D721Med (cell line): ENCODE data around the gene KLF15.

Experiments
- DNase-seq: peaks from one replicate; pipeline ENCODE4 v3.0.0; 2011; ENCODE audit warnings: low spot score; ENCODE audit not compliant: insufficient read length
- FAIRE-seq: peaks from 2 replicates; lab custom pipeline; 2011; peaks lifted over from hg19 to GRCh38; lab: Jason Lieb, UNC
- TF ChIP-seq, protein P1 (sequence below): IDR thresholded peaks from 2 replicates; pipeline ENCODE4 v1.5.1; 2012; ENCODE audit warnings: mild to moderate bottlenecking, control low read depth; ENCODE audit not compliant: insufficient read depth; ENCODE audit errors: missing control alignments

KLF15 gene

DNA sequence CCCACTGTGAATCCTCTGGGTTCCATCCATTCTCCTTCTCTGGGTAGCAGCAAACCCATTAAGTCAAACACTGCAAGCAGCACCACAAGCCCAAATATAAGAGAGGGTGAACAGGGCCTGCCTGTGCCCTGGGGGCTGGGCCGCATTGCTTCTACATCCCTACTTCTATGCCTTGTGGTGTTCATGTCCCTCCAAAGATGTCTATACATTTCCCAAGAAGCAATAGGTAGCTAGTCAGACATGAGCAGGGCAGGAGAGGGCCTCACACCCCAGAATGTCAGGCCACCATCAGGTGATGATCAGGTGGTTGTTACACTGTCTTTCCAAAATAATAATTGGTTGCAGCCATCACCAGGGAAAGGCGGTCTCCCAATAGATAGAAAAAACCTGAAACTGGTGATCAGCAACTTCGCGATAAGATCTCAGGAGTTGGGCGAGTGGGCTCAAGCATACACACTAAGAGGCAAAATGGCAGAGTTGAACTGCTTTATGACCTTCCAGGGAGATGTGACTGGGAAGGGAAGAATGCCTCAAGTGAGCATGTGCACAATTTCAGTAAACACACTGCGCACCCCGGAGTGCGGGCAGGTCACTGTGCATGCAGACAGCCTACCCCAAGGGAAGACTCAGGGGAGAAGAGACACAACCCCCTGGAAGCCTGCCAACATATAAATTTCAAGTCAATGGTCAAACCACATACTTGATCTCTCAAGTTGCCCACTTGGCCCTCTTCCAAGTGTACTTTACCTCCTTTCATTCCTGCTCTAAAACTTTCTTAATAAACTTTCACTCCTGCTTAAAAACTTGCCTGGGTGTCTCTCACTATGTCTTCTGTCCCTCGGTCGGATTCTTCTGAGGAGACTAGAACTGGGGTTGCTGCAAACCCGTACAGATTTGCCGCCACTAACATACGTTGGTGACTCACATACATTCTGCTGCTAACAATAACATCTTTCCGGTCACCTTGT lies 39.9 kb downstream of the KLF15 start:
- TF ChIP-seq, protein P1, sequence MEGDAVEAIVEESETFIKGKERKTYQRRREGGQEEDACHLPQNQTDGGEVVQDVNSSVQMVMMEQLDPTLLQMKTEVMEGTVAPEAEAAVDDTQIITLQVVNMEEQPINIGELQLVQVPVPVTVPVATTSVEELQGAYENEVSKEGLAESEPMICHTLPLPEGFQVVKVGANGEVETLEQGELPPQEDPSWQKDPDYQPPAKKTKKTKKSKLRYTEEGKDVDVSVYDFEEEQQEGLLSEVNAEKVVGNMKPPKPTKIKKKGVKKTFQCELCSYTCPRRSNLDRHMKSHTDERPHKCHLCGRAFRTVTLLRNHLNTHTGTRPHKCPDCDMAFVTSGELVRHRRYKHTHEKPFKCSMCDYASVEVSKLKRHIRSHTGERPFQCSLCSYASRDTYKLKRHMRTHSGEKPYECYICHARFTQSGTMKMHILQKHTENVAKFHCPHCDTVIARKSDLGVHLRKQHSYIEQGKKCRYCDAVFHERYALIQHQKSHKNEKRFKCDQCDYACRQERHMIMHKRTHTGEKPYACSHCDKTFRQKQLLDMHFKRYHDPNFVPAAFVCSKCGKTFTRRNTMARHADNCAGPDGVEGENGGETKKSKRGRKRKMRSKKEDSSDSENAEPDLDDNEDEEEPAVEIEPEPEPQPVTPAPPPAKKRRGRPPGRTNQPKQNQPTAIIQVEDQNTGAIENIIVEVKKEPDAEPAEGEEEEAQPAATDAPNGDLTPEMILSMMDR = no peak
- DNase-seq (no peak), FAIRE-seq (no peak)

DNA sequence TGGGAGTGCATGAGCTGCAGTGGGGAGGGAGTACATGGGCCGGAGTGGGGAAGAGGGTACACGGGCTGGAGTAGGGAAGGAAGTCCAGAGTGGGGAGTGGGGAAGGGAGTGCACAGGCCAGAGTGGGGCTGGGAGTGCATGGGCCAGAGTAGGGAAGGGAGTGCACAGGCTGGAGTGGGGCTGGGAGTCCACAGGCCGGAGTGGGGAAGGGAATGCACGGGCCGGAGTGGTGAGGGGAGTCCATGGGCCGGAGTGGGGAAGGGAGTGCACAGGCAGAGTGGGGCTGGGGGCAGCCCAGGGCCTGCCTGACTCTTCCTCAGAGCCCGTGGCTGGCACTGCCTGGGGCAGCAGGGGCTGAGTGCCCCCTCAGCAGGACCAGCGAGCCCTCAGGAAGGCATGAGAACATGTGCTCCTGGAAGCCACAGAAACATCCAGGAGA lies 40.7 kb downstream of the KLF15 start:
- FAIRE-seq = no peak
- TF ChIP-seq, protein P1 = no peak
- no peak for DNase-seq

DNA sequence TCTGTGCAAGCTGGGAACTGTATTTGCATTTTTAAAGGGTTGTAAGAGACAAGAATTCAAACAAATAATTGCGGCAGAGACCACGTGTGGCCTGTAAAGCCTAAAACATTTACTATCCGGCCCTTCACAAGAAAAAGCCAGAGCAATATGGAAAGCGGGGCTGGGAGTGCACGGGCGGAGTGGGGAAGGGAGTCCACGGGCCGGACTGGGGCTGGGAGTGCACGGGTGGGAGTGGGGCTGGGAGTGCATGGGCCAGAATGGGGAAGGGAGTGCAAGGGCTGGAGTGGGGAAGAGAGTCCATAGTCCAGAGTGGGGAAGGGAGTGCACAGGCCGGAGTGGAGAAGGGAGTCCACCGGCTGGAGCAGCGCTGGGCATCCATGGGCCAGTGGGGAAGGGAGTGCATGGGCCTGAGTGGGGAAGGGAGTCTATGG lies 41.2 kb downstream of the KLF15 start:
- FAIRE-seq = no peak
- TF ChIP-seq, protein P1 = no peak
- DNase-seq = no peak

DNA sequence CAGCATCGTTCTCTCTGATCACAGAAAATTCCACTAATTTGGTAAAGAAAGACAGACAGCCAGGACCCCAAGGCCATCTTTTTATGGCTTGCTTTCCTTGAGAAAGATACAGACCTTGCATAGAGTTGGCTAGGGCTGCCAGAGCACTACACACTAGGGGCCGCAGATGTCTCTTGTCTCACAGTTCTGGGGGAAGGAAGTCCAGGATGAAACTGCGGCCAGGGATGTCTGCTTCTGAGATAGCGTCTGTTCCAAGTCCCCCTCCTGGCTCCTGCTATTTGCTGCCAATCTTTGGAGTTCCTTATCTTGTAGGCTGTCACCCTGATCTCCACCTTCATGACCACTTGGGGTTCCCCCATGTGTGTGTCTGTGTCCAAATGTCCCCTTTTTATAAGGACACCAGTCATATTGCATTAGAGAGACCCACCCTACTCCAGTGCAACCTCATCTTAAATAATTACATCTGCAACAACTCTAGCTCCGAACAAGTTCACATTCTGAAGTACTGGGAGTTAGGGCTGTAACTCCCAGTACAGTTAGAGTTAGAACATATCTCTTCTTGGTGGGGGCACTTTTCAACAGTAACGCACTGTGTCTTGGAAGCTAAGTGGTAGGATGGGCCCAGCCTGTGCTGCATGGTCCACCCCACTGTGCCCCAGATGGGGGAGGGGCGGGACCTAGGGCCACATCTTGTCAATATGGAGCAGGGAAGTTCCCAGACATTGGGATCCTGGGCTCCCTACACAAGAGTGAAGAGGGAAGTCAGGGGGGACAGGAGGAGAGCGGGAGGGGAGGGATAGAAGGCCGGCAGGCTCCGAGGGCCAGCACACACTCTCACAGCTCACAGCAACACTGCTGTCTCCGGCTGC lies 42.2 kb downstream of the KLF15 start:
- no peak for FAIRE-seq
- TF ChIP-seq, protein P1 = no peak
- no peak for DNase-seq

DNA sequence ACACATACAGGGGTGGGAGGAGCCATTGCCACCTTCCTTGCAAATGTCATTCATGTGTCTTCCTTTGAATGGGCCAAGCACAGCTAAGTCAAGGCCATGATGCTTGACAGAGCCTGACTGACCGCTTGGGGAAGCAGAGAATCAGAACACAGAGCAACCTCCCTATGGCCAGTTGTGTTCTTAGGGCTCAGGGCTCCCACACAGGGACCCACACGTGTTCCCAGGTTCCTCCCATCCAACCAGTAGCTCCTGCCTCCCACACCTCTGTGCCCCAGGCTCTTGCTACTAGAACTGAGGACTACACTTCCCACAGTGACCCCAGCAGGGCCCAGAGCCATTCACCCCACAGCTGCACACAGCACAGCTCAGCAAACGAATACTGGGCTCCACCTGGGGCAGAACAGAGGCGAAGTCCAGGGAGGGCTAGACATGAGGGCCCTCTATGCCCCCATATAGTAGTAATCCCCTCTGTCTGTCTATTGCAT lies 42.9 kb downstream of the KLF15 start:
- FAIRE-seq (no peak), DNase-seq (no peak)
- TF ChIP-seq, protein P1 = no peak

DNA sequence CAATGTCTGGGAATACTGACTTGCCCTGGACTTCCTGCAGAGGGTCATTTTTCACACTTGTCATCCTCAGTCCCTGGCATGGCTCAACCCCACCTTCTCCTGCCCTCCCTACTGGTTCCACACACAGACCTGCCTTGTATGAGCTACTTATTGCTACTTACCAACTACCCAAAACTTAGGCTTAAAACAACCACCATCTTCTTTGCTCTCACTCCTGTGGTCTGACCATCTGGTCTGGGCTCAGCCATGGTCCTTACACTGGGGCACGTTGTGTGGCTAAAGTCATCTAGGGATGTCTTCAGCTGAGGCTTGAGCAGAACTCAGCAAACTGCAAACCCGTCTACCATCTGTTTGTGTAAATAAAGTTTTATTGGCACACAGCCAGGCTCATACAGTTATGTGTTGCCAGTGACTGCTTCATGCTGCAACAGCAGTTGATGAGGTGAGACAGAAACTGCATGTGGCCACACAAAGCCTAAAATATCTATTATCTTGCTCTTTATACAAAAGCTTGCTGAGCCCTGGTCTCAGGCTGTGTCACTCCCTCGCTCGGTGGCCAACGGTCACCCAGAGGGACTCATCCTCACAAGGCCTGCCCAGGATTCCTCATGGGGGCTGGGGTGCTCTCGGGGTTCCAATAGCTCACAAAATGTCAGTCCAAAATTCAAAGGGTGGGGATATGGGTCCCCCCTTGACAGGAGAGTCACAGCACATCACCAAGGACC lies 43.5 kb downstream of the KLF15 start:
- TF ChIP-seq, protein P1 = no peak
- no peak for FAIRE-seq
- DNase-seq = no peak
